ENCODE results near the gene TMEM41B. TPM values are rescaled to one million over a fixed set of nuclear protein-coding genes. Genes with fewer than 3 reads are reported as not detected.

TMEM41B gene
- total RNA-seq, 1 experiment from 2014 or later: 55.1 TPM

DNA sequence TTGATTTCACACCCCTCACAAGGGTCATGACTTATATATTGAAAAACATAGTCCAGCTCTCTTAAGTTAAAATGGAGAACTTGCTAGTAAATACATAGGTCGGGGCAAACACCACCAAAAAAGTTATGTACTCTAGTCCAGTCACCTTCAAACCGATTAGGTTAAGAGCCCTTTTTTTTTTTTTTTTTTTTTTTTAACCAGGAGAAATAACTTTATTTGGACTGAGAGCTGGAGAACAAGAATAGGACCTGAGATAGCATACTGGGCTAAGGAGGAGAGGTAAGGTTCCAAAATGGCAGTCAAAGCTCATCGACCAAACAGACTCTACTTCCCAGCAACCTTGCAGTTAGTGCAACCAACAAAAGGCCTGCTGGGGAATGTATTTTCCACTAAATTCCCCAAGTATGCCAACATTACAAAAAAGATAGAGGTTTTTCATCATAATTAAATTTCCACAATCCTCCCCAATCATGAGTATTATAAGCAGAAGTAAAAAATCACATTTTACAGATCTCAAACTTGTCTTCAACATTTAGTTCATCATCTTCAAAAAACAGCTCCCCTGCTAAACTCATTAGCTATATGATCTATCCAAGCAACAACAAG lies 3.8 kb downstream of the TMEM41B start:
- ChIA-PET POLR2A (ENCODE audit: low non-redundant PET) (interaction anchor here (0.6 kb wide), 1 partner anchor 54 kb away, joined by 3 read pairs; no protein-coding TSS in a partner anchor), CTCF (no interaction called here)
- Histone ChIP-seq H3K4me3 (ENCODE audit: low read depth, low read length, poor library complexity, severe bottlenecking) (no peak overlapping the region), H3K27me3 (replicated peaks; ENCODE audit: insufficient read depth, low read depth, low read length, poor library complexity) (no peaks in the 10 kb centered on the region), H3K36me3 (ENCODE audit: insufficient read depth, low read length, poor library complexity, severe bottlenecking) (no peaks in the 10 kb centered on the region), H3K9me3 (ENCODE audit: low read depth, low read length, poor library complexity, severe bottlenecking) (no peaks in the 10 kb centered on the region), H3K4me1 (ENCODE audit: insufficient read depth, low read length, poor library complexity, severe bottlenecking) (peaks cover 11% of the 10 kb centered on the region), H3K27ac (ENCODE audit: low read depth, low read length, poor library complexity, severe bottlenecking) (no peak overlapping the region)
- BruUV-seq (replicated peaks): no TSS peak
- intact Hi-C loops (cut with micrococcal nuclease; ENCODE audit: unreplicated experiment): no loop called here
- TF ChIP-seq CTCF (conservative IDR thresholded peaks at IDR 0.05; ENCODE audit: low read depth, low read length) (no peak), EZH2 (IDR thresholded peaks at IDR 0.05; ENCODE audit: borderline replicate concordance, low read depth, low read length, poor library complexity, severe bottlenecking) (no peak)
- DNase-seq (ENCODE audit: low spot score): no peak

DNA sequence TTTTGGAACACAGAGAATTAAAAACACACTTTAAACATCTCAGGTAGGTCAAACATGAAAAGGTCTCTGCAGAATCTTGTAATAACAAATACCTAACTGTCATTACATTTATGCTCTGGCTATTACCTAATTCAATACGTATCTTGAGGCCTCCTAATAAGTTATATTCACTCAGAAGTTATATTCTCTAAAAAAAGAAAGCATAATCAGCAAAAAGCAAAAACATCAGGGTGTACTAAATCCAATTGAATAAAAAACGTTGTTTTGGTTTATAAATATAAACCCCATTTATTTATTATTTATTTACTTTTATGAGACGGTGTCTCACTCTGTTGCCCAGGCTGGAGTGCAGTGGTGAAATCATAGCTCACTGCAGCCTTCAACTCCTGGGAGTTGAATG lies 10.2 kb downstream of the TMEM41B start:
- no peak overlapping the region for H3K4me3 ChIP-seq (ENCODE audit: low read depth, low read length, poor library complexity, severe bottlenecking)
- no peaks in the 10 kb centered on the region for H3K36me3 ChIP-seq (ENCODE audit: insufficient read depth, low read length, poor library complexity, severe bottlenecking)
- TF ChIP-seq EZH2 (IDR thresholded peaks at IDR 0.05; ENCODE audit: borderline replicate concordance, low read depth, low read length, poor library complexity, severe bottlenecking): no peak
- ChIA-PET POLR2A (ENCODE audit: low non-redundant PET) (interaction anchor here (0.7 kb wide), 1 partner anchor 65 kb away, joined by 19 read pairs; no protein-coding TSS in a partner anchor), CTCF (no interaction called here)
- DNase-seq (ENCODE audit: low spot score): no peak
- no TSS peak for BruUV-seq (replicated peaks)
- intact Hi-C loops (cut with micrococcal nuclease; ENCODE audit: unreplicated experiment): no loop called here
- H3K4me1 ChIP-seq (ENCODE audit: insufficient read depth, low read length, poor library complexity, severe bottlenecking): no peaks in the 10 kb centered on the region
- no peaks in the 10 kb centered on the region for H3K9me3 ChIP-seq (ENCODE audit: low read depth, low read length, poor library complexity, severe bottlenecking)
- H3K27me3 ChIP-seq (replicated peaks; ENCODE audit: insufficient read depth, low read depth, low read length, poor library complexity): no peaks in the 10 kb centered on the region
- no peak overlapping the region for H3K27ac ChIP-seq (ENCODE audit: low read depth, low read length, poor library complexity, severe bottlenecking)

DNA sequence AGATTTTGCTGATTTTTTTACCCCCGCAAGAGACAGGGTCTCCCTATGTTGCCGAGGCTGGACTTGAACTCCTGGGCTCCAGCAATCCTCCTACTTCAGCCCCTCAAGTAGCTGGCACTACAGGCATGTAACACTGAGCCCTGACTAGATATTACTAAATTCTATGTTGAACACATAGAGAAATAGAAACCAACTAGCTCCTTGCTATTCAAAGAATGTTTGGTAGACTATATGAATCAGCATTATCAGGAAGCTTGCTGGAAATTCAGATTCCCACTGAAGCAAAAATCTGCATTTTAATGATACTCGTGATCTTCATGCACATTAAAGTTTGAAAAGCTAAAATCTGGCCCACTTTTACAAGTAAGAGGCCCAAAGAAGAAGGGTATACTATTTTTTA lies 11.9 kb downstream of the TMEM41B start:
- POLR2A ChIA-PET (ENCODE audit: low non-redundant PET): interaction anchor here (0.5 kb wide), 1 partner anchor 27 kb away, joined by 3 read pairs; no protein-coding TSS in a partner anchor
- Histone ChIP-seq H3K27ac (ENCODE audit: low read depth, low read length, poor library complexity, severe bottlenecking) (no peak overlapping the region), H3K36me3 (ENCODE audit: insufficient read depth, low read length, poor library complexity, severe bottlenecking) (no peaks in the 10 kb centered on the region), H3K4me1 (ENCODE audit: insufficient read depth, low read length, poor library complexity, severe bottlenecking) (no peaks in the 10 kb centered on the region), H3K9me3 (ENCODE audit: low read depth, low read length, poor library complexity, severe bottlenecking) (no peaks in the 10 kb centered on the region), H3K4me3 (ENCODE audit: low read depth, low read length, poor library complexity, severe bottlenecking) (no peak overlapping the region), H3K27me3 (replicated peaks; ENCODE audit: insufficient read depth, low read depth, low read length, poor library complexity) (no peaks in the 10 kb centered on the region)
- BruUV-seq (replicated peaks): no TSS peak
- CTCF ChIA-PET: no interaction called here
- intact Hi-C loops (cut with micrococcal nuclease; ENCODE audit: unreplicated experiment): no loop called here
- TF ChIP-seq CTCF (conservative IDR thresholded peaks at IDR 0.05; ENCODE audit: low read depth, low read length): no peak
- no peak for TF ChIP-seq EZH2 (IDR thresholded peaks at IDR 0.05; ENCODE audit: borderline replicate concordance, low read depth, low read length, poor library complexity, severe bottlenecking)
- no peak for DNase-seq (ENCODE audit: low spot score)

GRCh38 chr11:9301720-9302119 lies 12.7 kb downstream of the TMEM41B start:
- POLR2A ChIA-PET (ENCODE audit: low non-redundant PET): interaction anchor here (0.6 kb wide), 1 partner anchor 24 kb away, joined by 8 read pairs; no protein-coding TSS in a partner anchor
- Histone ChIP-seq H3K36me3 (ENCODE audit: insufficient read depth, low read length, poor library complexity, severe bottlenecking) (no peaks in the 10 kb centered on the region), H3K9me3 (ENCODE audit: low read depth, low read length, poor library complexity, severe bottlenecking) (no peaks in the 10 kb centered on the region), H3K27me3 (replicated peaks; ENCODE audit: insufficient read depth, low read depth, low read length, poor library complexity) (no peaks in the 10 kb centered on the region), H3K4me3 (ENCODE audit: low read depth, low read length, poor library complexity, severe bottlenecking) (no peak overlapping the region), H3K4me1 (ENCODE audit: insufficient read depth, low read length, poor library complexity, severe bottlenecking) (no peaks in the 10 kb centered on the region), H3K27ac (ENCODE audit: low read depth, low read length, poor library complexity, severe bottlenecking) (no peak overlapping the region)
- CTCF ChIA-PET: no interaction called here
- TF ChIP-seq CTCF (conservative IDR thresholded peaks at IDR 0.05; ENCODE audit: low read depth, low read length) (no peak), EZH2 (IDR thresholded peaks at IDR 0.05; ENCODE audit: borderline replicate concordance, low read depth, low read length, poor library complexity, severe bottlenecking) (no peak)
- no TSS peak for BruUV-seq (replicated peaks)
- no peak for DNase-seq (ENCODE audit: low spot score)
- intact Hi-C loops (cut with micrococcal nuclease; ENCODE audit: unreplicated experiment): no loop called here
